NCI-H2081 treated with DMSO at 0.1 percent for 48 hours (cell line): Measurements from ENCODE around the gene APOC3.
"Not testable (repeated sequence)": the region's sequence is repeated elsewhere in the genome, so short reads cannot be mapped to it uniquely, and the experiment has no call there.

Experiments used
- DNase-seq: peaks from one replicate; lab custom pipeline; 2025; lab: John Stamatoyannopoulos, UW

Gene APOC3

DNA sequence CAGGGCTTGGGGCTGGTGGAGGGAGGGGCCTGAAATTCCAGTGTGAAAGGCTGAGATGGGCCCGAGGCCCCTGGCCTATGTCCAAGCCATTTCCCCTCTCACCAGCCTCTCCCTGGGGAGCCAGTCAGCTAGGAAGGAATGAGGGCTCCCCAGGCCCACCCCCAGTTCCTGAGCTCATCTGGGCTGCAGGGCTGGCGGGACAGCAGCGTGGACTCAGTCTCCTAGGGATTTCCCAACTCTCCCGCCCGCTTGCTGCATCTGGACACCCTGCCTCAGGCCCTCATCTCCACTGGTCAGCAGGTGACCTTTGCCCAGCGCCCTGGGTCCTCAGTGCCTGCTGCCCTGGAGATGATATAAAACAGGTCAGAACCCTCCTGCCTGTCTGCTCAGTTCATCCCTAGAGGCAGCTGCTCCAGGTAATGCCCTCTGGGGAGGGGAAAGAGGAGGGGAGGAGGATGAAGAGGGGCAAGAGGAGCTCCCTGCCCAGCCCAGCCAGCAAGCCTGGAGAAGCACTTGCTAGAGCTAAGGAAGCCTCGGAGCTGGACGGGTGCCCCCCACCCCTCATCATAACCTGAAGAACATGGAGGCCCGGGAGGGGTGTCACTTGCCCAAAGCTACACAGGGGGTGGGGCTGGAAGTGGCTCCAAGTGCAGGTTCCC is at the start of gene APOC3:
Gene APOC3 (plus strand): TSS at position 383 of the 659 bp plus-strand sequence. CDS start 676 bp downstream, outside the sequence.
- no peak for DNase-seq

DNA sequence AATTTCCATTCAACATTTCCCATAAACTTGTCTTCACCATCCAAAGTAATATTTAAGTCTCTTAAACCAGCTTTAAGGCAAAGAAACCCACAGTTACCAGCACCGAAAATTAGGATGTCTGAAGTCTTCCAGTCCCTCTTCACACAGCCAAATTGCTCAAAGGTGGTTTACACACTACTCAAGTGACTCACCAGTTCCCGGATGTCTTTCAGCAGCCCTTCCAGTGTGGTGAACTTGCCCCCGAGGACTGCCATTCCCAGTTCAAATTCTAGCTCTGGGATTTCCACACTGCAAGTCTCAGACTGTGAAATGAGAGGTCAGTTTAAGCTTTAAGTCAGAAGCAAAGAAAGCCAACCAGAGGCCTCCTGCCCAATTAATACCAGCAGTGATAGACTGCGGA is 47.0 kb upstream of the APOC3 start:
- no peak for DNase-seq

DNA sequence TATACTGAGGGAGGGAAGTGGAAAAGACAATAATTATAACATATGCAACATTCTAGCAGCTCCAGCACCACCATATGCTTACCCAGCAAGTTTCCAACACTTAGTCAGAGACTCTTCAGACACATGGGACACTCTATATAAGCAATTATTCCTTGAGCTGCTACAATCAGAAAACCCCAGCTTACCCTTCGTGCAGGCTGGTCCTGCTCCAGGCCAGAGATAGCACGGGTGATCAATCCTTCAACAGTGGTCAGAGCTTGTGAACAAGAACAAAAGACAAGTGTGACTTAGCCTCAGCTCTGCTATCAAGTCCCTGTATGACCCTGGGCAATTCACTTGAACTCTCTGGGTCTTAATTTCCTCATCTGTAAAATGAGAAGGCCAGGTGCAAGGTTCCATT is 43.4 kb upstream of the APOC3 start:
- no peak for DNase-seq

DNA sequence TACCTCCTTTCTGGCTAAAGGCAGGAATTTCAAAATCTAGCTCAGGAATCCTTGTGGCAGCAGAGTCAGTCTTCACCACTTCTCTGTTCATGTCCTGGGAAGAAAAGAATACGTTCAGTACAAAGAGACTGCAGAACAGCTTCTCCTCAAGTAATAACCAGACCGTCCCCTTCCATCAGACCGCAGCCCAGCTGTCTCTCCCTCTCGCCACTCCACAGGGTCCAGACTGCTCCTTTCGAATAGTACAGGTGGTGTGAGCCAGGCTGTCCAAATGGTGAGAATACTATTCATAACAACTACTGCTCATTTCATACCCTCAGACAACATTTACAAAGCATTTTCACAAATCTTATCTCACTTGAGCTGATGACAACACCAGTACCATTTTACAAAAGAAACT is 42.7 kb upstream of the APOC3 start:
- no peak for DNase-seq

DNA sequence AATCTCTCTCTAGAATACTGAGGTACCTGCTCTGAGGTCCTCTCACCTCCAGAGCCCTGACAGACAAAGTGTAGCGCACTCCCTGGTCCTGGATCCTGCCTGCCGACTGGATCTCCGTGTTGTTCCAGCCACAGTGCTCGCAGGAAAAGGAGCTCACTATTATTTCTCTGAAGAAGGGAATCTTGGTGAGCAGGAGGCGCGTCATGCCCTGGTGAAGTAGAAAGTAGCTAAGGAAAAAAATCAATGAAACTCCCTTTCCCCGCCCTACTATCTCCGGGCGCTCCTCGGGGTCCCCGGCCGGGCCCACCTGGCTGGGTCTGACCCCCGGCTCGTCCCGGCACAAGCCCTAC is 42.3 kb upstream of the APOC3 start:
- DNase-seq, result no peak

DNA sequence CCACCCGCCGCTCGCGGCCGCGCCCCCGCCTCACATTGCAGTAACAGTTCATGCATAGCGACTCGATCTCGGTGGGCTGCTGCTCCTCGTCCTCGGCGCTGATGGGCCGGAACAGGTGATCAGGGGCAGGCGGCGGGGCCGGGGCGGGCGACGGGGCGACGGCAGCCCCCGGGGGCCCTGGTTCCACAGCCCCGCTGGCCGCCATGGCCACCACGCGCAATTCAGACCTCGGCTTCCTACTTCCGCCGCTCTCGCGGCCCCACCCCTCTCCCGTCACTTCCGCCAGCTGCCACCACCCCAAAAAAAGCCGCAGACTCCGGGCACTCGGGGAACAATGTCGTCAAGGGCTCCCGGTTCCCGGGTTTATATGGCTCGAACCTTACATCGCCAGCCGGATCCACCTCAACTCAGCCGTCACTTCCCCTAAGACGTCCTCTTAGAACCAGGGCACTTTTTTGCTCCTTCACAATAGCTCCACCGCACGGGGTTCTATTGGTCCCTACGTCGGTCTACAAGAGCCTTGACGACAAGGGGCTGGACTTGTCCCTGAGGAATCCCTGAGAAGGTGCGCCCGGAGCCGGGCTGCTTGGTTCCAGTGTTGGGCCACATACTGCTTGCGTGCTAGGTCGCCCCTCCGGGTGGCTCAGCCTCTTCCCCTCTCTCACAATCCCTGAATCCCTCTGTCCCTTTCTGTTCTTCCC is 41.8 kb upstream of the APOC3 start, which contains the start of gene ZPR1:
Gene ZPR1 (minus strand): TSS at position 238 of the 701 bp plus-strand sequence. CDS start 33 bp downstream, at position 205.
- no peak for DNase-seq

DNA sequence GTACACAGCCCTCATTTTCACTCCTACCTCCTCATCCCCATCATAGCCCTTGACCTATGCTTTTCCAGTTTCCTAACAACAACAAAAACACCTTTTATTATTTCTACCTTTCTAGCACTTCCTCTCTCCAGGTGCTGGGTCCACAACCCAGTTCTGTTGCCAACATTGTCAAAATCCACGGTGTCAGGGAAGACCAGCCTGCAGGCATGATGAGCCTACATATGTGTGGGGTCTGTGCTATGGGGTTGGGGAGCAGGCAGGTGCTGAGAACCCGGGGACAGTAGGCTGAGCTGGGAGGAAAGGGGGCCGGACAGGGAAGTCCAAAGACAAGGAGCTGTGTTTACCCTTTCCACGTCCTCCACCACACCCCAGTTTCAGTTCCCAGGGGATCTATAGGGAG is 41.2 kb upstream of the APOC3 start:
- DNase-seq, result no peak

DNA sequence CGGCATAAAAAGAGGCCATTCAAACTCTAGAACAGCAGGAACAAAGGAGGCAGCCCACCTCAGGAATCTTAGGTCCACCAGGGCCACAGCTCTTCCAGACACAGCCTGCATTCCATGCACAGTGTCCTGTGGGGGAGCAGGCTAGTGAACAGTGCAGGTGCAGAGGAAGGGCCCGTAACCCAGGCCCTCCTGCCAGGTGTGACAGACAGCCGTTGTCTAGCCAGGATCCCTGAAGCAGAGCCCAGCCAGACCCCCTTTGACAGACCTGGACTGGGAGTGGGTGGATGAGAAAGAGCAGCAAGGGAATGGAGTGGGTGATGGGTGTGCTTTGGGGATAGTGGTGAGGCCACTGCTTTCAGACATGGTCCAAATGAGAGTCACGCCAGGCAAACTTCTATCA is 40.7 kb upstream of the APOC3 start:
- no peak for DNase-seq

DNA sequence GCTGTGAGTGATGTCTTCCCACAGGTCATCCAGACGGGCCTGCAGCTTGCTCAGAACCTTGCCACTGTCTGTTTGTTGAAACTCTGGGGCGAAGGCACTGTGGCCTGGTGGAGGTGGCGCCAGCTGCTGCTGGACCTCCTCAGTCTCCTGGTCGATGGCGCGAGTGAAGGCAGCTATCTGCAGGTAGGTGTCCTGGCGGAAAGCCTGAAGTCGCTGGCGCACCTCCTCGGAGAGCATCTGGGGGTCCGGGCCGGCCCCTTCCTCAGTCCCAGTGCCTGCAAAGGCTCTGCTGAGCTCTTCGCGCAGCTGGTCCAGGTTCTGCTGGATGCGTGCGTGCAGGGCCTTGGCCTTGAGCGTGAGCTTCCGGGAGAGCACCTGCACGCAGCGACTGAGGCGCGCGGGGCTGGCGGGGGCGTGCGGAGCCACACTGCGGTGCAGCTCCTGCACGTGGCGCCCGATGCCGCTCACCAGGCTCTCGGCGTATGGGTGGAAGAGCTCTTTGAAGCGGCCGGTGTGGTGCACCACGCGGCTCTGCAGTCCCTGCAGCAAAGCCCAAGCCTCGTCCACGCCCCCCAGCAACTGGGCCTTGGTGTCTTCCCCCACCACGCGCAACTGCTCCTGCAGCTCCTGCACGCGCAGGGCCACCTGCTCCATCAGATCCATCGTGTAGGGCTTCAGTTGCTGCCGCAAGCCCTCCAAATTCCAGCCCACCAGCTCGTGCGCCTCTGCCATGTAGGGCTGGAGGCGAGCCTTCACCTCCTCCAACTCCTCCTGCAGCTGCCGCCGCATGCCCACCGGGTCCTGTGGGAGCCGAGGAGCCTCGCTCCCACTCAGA is 39.3 kb upstream of the APOC3 start:
- DNase-seq, result no peak

DNA sequence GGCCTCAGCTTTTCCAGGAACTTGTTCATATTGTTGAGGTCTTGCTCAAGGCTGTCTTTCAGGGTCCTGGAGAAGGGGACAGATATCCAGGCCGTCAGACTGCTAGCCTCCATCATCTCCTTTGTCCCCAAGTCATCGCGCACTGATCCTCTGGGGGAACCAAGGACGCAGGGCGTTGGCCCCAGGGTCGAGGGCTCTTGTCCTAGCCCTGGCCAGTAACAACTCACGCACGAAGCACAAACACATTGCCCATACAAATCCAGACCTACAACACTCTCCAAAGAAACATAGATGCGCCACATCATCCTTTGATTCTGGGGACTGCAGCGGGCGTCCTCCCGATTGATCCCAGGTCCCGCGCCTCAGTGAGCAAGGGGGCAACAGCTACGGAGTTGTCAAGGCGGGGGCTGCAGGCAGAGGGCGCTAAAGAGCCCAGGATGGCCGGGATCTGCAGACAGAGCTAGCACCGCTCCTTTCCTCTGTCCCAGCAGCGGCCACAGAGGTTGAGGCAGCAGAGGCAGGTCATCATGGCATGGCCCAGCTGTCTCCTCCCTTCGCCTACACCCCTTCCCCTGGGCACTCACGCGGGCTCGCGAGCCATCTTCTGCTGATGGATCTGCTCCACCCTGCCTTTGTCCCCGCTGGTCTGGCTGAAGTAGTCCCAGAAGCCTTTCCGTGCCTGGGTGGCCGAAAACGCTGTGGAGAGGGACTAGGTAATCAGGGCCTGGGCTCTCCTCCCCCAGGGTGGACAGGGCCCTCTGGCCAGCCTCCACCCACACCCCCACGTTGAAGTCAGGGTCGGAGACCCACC is 38.5 kb upstream of the APOC3 start:
- DNase-seq, result peak; percentile 15

DNA sequence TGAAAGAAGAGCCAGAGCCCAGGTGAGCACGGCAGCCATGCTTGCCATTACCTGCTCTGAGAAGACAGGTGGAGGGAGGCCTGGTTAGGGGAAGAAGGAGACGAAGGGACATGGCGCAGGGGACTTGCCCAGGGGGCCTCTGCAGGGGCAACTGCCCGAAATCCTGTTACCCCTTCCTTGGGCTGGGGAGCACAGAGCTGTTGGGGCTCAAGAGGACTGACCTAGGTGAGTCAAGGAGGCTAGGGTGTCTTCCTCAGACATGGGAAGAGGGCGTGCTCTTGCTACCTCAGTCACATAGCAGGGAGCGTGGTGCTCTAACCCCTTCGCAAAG is 37.9 kb upstream of the APOC3 start, which contains the start of gene APOA5:
Gene APOA5 (minus strand): TSS at position 67 of the 331 bp plus-strand sequence. CDS start 19 bp downstream, at position 48.
- no peak for DNase-seq

DNA sequence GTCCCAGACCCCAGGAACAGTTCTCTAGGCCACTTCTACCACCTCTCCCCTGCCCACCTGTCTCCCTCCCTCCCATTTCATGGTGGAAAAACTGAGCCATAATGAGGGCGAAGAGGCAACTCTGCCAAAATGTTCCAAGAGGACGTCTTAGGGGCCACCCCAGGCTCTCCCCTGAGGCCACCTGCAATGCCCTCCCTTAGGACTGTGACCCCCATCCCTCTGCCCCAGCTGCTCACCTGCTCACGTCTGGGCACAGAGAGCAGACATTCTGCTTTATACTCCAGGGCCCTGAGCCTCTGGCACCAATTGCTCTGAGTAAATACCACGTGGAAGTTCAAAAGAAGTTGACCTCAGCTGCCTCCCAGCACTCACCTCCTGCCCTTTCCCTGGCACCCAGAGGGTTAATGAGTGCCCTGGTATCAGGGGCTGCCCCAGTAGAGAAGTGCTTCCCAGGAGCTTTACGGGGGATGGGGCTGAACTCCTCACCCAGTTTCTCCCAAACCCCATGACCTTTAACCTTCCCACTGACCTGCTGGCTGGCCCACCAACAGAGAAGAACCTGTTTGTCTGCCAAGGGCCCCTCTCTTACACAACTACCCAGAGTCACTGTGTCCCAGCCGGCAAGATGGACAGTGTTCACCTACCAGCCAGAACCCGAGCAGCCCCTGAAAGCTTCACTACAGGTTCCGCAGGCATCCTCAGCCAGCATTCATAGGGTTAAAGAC is 37.4 kb upstream of the APOC3 start:
- no peak for DNase-seq

DNA sequence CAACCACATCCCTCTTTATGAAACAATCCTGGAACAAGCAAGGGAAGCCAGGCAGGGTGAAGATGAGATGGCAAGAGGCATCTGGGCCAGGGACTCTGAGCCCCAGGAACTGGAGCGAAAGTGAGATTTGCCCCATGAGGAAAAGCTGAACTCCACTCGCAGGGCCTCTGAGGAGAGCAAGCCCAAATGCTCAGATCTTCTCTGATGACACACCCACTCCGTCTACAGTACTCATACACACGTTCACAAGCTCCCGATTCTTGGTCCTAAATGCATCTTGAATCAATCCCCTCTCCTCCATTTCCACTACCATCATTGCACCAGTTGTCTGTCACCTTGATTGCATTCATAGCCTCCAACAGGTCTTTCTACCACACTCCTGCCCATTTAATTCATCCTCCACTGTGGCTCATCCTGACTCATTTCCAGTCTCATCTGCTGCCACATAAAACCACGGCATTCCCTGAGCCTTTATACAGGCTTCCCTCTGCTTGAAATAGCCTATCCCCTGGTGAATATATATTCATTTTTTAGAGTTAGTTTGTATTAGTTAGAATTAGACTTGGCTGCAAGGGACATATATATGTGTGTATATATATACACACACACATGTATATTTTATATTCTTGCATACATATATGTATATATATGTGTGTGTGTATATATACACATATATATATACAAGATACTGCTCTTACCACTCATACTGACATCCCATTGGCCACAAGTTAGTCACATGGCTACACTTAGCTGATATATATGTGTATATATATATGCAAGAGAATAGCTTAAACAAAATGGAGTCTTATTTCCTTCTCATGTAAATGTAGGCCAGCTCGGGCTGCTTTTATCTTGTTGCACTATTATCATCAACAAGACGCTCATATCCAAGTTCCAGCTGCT is 36.6 kb upstream of the APOC3 start:
- DNase-seq, result no peak

DNA sequence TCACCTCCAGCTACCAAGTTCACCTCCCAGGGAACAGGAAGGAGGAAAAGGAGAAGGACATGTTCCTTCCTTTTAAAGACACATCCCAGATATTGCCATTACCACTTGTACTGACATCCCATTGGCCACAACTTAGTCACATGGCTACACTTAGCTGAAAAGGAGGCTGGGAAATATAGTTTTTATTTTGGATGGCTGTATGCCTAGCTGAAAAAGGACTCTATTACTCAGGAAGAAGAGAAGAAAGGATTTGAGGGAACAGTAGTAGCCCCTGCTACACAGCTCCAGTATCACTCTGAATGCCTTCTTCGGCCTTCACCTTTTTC is 36.0 kb upstream of the APOC3 start:
- no peak for DNase-seq

DNA sequence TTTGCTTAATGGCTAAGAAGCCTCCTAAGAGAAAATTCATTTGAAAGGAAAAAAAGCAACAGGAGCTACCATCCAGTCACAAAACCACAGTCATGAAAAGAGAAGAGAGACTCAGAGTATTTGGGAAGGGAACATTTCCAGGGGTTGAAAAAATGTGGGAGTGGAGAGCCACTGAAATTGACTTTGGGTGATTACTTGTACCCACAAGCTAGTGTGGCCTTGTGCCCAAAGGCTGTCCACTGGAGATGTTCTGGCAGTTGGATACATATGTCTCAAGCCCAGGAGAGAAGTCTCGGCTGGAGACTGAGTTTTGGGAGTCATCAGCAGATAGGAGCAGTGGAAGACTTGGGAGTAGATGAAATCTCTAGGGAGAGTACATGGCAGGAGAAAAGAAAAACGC is 34.9 kb upstream of the APOC3 start:
- DNase-seq, result no peak

DNA sequence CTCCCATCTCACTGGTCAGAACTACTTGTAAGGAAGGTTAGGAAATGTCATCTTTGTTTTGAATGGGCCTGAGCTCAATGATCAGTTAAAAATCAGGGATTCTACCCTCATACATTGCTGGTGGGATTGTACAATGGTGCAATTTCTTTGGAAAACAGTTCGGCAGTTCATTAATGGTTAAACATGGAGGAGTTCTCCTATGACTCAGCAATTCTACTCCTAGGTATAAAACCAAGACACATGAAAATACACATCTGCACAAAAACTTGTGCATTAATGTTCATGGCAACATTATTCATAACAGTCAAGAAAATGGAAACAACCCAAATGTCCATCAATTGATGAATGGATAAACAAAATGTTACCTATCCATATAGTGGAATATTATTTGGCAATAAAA is 33.2 kb upstream of the APOC3 start:
- no peak for DNase-seq

DNA sequence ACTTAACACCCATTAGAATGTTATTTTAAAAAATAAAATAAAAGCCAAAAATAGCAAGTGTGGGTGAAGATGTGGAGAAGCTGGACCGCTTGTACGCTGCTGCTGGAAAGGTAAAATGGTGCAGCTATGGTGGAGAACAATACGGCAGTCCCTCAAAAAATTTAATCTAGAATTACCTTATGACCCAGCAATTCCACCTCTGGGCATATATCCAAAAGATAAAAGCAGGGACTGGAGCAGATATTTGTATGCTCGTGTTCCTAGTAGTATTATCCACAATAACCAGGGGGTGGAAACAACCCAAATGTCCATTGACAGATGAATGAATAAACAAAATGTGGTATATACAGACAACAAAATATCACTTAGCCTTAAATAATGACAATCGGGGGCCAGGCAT is 31.9 kb upstream of the APOC3 start:
- DNase-seq, result no peak

DNA sequence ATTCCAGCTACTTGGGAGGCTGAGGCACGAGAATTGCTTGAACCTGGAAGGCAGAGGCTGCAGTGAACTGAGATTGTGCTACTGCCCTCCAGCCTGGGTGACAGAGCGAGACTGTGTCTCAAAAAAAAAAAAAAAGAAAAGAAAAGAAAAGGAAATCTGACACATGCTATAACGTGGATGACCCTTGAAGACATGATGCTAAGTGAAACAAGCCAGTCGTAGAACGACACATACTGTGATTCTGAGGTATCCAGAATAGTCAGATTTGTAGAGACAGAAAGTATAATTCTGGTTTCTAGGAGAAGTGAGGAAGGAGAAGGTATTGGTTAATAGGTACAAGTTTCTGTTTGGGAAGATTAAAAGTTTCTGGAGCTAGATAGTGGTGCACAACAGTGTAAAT is 31.3 kb upstream of the APOC3 start:
- DNase-seq, result no peak

DNA sequence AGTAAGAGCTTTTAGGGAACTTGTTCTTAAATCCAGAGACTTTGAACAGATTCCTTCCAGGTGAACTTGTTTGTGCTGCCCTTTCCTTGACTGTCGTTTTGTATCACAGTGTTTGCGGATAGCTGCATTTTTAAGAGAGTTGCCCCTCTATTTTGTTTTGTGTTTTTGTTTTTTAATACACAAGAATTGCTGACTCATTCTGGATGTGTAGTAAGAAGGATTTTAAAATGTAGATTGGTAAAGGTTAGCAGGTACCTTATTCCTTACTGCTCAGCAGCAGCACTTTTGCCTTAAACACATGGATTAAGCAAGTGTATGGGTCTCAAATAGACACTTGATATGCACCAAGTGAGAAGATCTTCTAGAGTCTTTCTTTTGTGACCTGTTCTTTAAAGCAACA is 29.1 kb upstream of the APOC3 start:
- no peak for DNase-seq

DNA sequence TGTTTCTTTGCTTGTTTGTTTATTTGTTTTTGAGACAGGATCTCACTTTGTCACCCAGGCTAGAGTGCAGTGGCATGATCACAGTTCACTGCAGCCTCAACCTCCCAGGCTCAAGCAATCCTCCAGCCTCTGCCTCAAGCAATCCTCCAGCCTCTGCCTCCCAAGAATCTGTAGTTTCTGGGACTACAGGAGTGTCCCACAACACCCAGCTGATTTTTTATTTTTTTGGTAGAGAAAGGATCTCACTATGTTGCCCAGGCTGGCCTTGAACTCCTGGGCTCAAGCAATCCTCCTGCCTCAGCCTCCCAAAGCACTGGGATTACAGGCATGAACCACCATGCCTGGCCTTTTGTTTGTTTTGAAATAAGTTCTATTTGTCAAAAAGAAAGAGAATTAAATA is 28.0 kb upstream of the APOC3 start:
- DNase-seq, result not testable (repeated sequence)

DNA sequence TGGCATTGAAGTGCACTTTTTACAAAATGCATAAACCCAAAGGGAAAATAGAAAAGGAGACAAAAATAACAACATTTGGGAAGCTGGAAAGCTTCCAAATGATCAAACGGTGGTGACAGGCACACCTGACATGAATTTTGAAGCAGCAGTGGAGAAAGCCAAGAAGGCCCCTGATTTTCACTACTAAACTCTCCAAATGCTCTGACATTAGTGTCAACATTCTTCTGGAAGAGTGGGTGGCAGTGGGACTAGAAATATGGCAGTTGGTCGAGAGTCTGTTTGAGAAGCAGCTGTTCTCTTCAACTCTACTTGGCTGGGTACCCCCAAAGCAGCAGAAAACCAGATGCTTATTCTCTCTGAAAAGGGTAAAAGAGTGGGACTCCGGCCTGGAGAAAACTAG is 25.7 kb upstream of the APOC3 start:
- DNase-seq, result no peak
